DMS 273 (cell line): Measurements from ENCODE around the gene SMYD1.
"Not testable (repeated sequence)": the region's sequence is repeated elsewhere in the genome, so short reads cannot be mapped to it uniquely, and the experiment has no call there.

ENCODE experiments used
- DNase-seq: peaks from one replicate; lab custom pipeline; 2025; ENCODE audit not compliant: unreplicated experiment; lab: John Stamatoyannopoulos, UW

The SMYD1 gene

GRCh38 chr2:88067598-88067997, at the start of gene SMYD1:
TSS of gene SMYD1 (plus strand) at chr2:88067825. CDS start at chr2:88067865, 40 bp downstream.
- DNase-seq: no peak

- DNase-seq: not testable (repeated sequence)
Observed at GRCh38 chr2:88018077-88018805, 49.4 kb upstream of the SMYD1 start.

GRCh38 chr2:88018909-88019308, 48.7 kb upstream of the SMYD1 start:
- DNase-seq: no peak

GRCh38 chr2:88019985-88020384, 47.6 kb upstream of the SMYD1 start:
- no peak for DNase-seq

GRCh38 chr2:88022669-88022921, 45.0 kb upstream of the SMYD1 start:
- DNase-seq: no peak

- DNase-seq: no peak
Observed at GRCh38 chr2:88024509-88024908, 43.1 kb upstream of the SMYD1 start.

- DNase-seq: no peak
Observed at GRCh38 chr2:88027697-88028389, 39.8 kb upstream of the SMYD1 start.

- no peak for DNase-seq
Observed at GRCh38 chr2:88028931-88029330, 38.7 kb upstream of the SMYD1 start.

- DNase-seq: no peak
Observed at GRCh38 chr2:88032070-88032702, 35.4 kb upstream of the SMYD1 start.

GRCh38 chr2:88036182-88036581, 31.4 kb upstream of the SMYD1 start:
- no peak for DNase-seq

- DNase-seq: no peak
Observed at GRCh38 chr2:88036606-88037005, 31.0 kb upstream of the SMYD1 start.

GRCh38 chr2:88038263-88039105, 29.1 kb upstream of the SMYD1 start:
- DNase-seq: peak; percentile 10

- DNase-seq: no peak
Observed at GRCh38 chr2:88042476-88042875, 25.1 kb upstream of the SMYD1 start.

GRCh38 chr2:88045561-88045960, 22.1 kb upstream of the SMYD1 start:
- not testable (repeated sequence) for DNase-seq

- no peak for DNase-seq
Observed at GRCh38 chr2:88048541-88048940, 19.1 kb upstream of the SMYD1 start.

- DNase-seq: no peak
Observed at GRCh38 chr2:88049622-88050021, 18.0 kb upstream of the SMYD1 start.

- no peak for DNase-seq
Observed at GRCh38 chr2:88051792-88052191, 15.8 kb upstream of the SMYD1 start.

- no peak for DNase-seq
Observed at GRCh38 chr2:88053296-88053695, 14.3 kb upstream of the SMYD1 start.

- DNase-seq: no peak
Observed at GRCh38 chr2:88053934-88054781, 13.5 kb upstream of the SMYD1 start.

- peak; percentile 56 for DNase-seq
Observed at GRCh38 chr2:88054782-88055370, 12.7 kb upstream of the SMYD1 start.
